RWPE2 (cell line): ENCODE data around the gene LRRC8D.

ENCODE experiments used
- ATAC-seq: fragments of 200-7000 bp; cut with Tn5 transposase; 3 replicates; pipeline ENCODE4 v1.9.1; 2021; ENCODE audit warnings: low read depth
- DNase-seq: peaks from one replicate; pipeline ENCODE4 v3.0.0-alpha.2; 2020; ENCODE audit warnings: low spot score
- H3K27ac ChIP-seq: fragments of 450-650 bp; 2 replicates; pipeline ENCODE4 v1.5.1; 2017; ENCODE audit warnings: mild to moderate bottlenecking; ENCODE audit not compliant: poor library complexity, severe bottlenecking
- H3K27me3 ChIP-seq: fragments of 250-450 bp; sonication (Bioruptor Pico); 2 replicates; pipeline ENCODE4 v1.5.1; 2021; ENCODE audit warnings: mild to moderate bottlenecking, moderate library complexity; ENCODE audit not compliant: insufficient read depth, poor library complexity, severe bottlenecking
- H3K36me3 ChIP-seq: fragments of 250-450 bp; sonication (Bioruptor Pico); 2 replicates; pipeline ENCODE4 v1.5.1; 2020; ENCODE audit warnings: low read depth, mild to moderate bottlenecking, moderate library complexity
- H3K4me1 ChIP-seq: fragments of 250-450 bp; sonication (Bioruptor Pico); 2 replicates; pipeline ENCODE4 v1.5.1; 2021; ENCODE audit warnings: mild to moderate bottlenecking, moderate library complexity; ENCODE audit not compliant: insufficient read depth, poor library complexity, severe bottlenecking
- H3K4me3 ChIP-seq: fragments of 250-450 bp; sonication (Bioruptor Pico); 2 replicates; pipeline ENCODE4 v1.5.1; 2021; ENCODE audit warnings: mild to moderate bottlenecking, moderate library complexity; ENCODE audit not compliant: severe bottlenecking
- H3K9me3 ChIP-seq: fragments of 250-450 bp; sonication (Bioruptor Pico); 2 replicates; pipeline ENCODE4 v1.5.1; 2021; ENCODE audit warnings: mild to moderate bottlenecking, moderate library complexity; ENCODE audit not compliant: severe bottlenecking
- TF ChIP-seq, protein P1 (sequence below): fragments of 450-650 bp; IDR thresholded peaks from one replicate; pipeline ENCODE4 v1.5.1; 2017; ENCODE audit warnings: mild to moderate bottlenecking, moderate library complexity; ENCODE audit not compliant: poor library complexity, severe bottlenecking

The LRRC8D gene

GRCh38 chr1:89850844-89851415 is 30.1 kb downstream of the LRRC8D start:
- Histone ChIP-seq H3K27me3 (no peaks in the 10 kb centered on the region), H3K4me1 (peaks cover 17% of the 10 kb centered on the region), H3K4me3 (no peak overlapping the region), H3K27ac (no peak overlapping the region), H3K9me3 (no peaks in the 10 kb centered on the region), H3K36me3 (peaks cover 41% of the 10 kb centered on the region)
- DNase-seq (no peak), ATAC-seq (no peak)
- TF ChIP-seq, protein P1, sequence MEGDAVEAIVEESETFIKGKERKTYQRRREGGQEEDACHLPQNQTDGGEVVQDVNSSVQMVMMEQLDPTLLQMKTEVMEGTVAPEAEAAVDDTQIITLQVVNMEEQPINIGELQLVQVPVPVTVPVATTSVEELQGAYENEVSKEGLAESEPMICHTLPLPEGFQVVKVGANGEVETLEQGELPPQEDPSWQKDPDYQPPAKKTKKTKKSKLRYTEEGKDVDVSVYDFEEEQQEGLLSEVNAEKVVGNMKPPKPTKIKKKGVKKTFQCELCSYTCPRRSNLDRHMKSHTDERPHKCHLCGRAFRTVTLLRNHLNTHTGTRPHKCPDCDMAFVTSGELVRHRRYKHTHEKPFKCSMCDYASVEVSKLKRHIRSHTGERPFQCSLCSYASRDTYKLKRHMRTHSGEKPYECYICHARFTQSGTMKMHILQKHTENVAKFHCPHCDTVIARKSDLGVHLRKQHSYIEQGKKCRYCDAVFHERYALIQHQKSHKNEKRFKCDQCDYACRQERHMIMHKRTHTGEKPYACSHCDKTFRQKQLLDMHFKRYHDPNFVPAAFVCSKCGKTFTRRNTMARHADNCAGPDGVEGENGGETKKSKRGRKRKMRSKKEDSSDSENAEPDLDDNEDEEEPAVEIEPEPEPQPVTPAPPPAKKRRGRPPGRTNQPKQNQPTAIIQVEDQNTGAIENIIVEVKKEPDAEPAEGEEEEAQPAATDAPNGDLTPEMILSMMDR, result no peak

DNA sequence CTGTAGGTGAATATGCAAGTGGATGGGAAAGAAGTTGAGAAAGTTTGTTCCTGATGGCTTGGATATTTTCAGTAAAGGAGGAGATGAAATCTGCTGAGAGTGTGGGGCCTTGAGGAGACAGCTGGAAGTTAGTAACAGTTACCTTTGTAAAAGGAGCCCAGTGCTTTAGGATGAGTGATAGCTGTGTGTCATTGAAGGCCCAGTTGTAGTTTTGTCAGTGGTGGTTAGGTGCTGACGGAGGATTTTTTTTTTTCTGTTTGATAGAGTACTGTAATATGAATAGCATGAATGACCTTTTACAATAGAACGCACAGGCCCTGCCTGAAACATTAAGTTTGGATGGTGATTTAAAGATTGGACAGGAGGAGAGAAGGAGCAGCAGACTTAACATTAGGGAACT is 33.3 kb downstream of the LRRC8D start:
- H3K27me3 ChIP-seq, result no peaks in the 10 kb centered on the region
- H3K4me3 ChIP-seq, result no peak overlapping the region
- ATAC-seq (no peak), DNase-seq (no peak)
- peaks cover 32% of the 10 kb centered on the region for H3K36me3 ChIP-seq
- H3K9me3 ChIP-seq, result no peaks in the 10 kb centered on the region
- peaks cover 21% of the 10 kb centered on the region for H3K4me1 ChIP-seq
- peak overlapping the region; percentile 87 for H3K27ac ChIP-seq
- TF ChIP-seq, protein P1, result no peak

DNA sequence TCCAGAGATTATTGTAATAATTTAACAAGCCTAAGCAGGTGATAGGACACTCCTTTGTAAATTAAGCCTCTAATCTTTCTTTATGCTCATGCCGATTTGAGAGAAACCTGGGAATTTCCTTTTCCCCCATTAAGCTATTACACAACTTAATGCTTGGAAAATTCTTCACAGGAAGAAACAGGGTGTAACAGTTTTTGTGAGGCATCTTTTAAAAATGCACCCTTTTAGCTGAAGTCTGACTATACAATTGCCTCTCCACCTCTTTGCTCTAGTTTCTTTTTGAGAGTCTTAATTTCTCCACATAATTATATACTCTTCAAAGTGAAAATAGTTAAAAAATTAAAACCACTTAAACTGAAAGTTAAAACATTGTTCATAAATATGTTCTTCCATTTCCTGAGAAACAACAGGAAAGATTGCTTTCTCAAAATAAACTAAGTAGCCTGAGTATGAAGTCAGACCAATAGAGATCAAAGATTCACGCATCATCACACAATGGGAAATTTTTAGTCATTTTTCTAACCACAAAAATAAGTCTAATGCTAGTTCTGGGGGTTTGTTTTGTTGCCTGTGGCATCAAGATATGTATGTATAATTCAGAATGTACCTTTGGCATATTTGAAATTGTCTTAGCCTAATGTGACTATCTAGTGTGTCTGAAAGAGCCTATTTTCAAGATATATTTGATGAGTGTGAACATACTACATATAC is 34.7 kb downstream of the LRRC8D start:
- TF ChIP-seq, protein P1, result no peak
- ATAC-seq (peak; percentile 85), DNase-seq (no peak)
- no peaks in the 10 kb centered on the region for H3K9me3 ChIP-seq
- peaks cover 21% of the 10 kb centered on the region for H3K4me1 ChIP-seq
- H3K36me3 ChIP-seq, result peaks cover 35% of the 10 kb centered on the region
- peak overlapping the region; percentile 87 for H3K27ac ChIP-seq
- no peak overlapping the region for H3K4me3 ChIP-seq
- H3K27me3 ChIP-seq, result no peaks in the 10 kb centered on the region

DNA sequence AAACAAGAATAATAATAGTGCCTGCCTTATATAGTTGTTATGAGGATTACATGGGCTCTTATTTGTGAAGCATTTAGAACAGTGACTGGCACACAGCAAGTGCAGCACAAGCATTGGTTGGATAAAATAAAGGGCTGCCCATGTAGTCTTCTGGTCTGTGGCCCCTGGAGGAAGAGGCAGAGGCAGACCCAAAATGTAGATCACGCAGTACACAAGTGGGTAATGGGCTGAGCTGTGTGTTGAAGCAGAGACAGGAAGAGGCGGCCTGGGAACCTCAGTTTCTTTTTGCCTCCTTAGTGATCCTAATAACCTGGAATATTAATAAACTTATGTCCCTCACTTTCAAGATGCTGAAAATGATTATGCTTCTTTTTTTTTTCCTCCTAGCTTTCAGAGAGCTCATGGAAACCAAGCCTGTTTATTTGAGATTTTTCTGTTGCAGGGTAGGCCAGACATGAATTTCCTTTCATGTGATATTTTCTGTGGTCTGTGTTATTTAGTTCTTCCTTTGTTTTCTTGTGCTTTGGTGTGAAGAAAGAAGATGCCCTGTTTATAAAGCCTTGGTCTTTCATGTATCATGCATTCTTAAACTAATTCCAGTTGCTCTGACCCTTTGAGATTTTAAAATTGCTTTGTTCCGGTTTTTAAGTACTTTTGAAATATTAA is 42.5 kb downstream of the LRRC8D start:
- Histone ChIP-seq H3K4me1 (peaks cover 18% of the 10 kb centered on the region), H3K27me3 (no peaks in the 10 kb centered on the region), H3K36me3 (peaks cover 27% of the 10 kb centered on the region), H3K4me3 (no peak overlapping the region), H3K9me3 (no peaks in the 10 kb centered on the region), H3K27ac (no peak overlapping the region)
- no peak for ATAC-seq
- DNase-seq, result no peak
- TF ChIP-seq, protein P1, result no peak
